ENCODE results near the gene TMEM236.
"Not testable (repeated sequence)": the region's sequence is repeated elsewhere in the genome, so short reads cannot be mapped to it uniquely, and the experiment has no call there.

The TMEM236 gene, protein sequence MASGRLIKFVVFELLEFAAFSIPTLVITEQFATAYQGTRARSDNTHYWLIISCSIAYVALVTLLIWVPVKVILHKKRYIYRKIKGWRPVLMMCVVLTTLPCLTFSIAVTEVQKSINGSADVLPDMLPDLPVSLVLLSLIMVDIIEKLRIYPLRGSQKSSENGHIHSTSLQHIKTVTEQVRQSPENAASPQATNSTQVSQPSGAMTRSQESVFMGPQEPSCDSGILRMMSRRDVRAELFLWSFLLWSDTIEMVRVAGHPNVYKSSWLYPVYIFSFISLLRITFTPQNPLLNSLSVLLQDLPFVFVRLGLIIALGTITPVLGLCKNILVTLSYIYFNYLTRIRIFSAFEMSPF

GRCh38 chr10:17751781-17752445 is at the start of gene TMEM236:
Gene TMEM236 (plus strand): TSS chr10:17752201. CDS start chr10:17752296, 95 bp downstream.
- DNase-seq (ENCODE audit: low read depth), result no peak

DNA sequence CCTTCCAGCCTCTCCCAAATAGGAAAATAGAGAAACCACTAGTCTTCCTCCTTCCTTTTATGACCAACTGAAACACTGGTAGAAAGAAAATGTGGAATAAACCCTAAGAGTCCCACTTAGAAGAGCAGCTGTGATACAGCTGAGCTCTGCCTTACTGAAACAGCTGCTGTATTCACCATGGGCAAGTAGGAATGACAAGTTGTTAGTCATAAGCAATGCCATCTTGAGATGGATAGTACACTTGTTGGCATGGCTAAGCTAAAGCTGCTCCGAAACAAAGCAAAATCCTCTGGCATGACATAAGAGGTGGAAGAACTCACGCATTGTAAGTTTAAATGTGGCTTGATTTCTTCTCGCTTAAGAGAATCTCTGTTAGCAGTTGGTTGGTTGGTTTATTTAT is 48.3 kb upstream of the TMEM236 start:
- no peak for DNase-seq (ENCODE audit: low read depth)

DNA sequence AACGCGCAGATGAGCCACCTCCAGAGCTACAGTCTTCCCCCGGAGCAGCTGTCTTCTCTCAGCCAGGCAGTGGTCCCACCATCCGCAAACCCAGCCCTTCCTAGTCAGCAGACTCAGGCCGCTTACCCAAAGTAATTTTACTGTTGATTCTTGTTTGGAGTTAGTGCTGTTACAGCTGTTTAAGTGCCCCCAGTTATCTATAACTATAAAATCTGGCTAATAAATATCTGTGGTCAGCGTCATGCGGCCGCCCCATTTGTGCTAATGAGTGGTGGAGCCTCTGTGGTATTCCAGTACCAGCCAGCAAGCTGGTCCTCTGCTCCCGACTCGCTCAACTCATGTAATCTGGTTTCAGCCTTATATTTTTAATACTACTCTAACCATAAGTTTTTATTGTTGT is 43.2 kb upstream of the TMEM236 start:
- no peak for DNase-seq (ENCODE audit: low read depth)

- no peak for DNase-seq (ENCODE audit: low read depth)
These were observed 42.5 kb upstream of the TMEM236 start for GRCh38 chr10:17709492-17709891.

DNA sequence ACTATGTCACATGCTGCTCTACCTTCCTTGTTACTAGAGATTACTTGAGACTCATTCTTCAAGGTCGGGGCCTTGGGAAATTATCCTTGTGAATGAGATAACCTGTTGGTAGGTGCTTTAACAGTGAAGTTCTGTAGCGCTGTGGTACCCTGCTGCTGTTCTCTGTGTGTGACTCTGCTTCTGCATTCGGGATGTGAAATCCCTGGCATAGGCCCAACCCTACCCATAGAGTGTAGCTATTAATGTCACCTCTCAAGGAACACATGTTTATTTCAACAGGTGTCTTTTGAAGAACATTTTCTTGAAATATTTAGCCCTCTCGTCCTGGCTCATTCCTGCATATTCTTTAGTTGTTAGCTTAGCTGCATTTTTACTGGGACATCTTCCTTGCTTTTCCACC is 41.8 kb upstream of the TMEM236 start:
- no peak for DNase-seq (ENCODE audit: low read depth)

GRCh38 chr10:17712053-17712452 is 39.9 kb upstream of the TMEM236 start:
- no peak for DNase-seq (ENCODE audit: low read depth)

DNA sequence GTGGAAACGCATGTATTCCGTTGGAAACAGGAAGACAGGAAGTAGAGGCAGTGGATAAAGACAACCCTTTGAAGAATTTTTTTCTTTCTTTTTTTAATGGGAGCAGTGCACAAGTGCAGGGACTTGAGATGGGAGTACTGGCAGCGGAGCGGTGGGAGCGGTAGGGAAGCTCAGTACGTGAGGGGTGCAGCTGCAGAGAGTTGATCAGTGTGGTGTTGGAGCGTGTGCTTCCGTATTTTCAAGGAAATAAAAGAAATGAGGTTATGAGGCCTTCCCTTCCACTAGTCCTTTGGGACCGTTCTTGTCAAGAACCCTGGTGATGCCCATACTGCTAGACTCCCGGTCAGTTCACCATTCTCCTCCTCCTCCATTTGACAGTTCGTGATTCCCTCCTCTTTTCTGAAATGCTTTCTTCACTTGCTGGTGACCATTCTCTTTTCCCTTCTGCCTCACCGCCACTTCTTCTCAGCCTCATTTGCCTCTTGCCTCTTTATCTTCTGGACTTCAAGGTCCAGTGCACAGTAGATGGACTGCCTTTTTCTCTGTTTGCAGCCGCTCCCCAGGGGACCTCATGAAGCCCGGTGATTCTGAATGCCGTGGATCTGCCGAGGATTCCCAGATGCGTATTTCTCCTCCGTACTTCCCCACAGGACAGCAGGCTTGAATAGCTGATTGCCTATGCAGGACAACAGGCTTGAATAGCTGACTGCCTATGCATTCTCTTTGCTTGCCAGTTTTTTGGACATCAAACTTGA is 39.1 kb upstream of the TMEM236 start:
- DNase-seq (ENCODE audit: low read depth), result peak; percentile 43

DNA sequence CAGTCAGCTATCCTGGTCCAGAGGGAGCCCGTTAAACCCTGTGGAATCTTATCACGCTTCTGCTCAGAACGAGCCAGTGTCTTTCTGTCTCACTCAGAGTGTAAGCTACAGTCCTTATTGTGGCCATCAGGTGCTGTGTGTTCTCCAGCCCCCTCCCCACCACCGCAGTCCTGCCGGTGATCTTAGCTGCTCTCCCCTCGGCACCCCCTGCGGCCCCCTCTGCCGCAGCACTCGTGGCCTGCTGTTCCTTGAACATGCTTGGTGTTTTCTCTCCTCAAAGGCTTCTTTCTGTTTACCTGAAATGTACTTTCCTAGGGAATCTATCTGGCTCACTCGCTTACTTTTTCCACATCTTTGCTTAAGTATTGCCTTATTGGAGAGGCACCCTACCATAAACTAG is 38.2 kb upstream of the TMEM236 start:
- no peak for DNase-seq (ENCODE audit: low read depth)

DNA sequence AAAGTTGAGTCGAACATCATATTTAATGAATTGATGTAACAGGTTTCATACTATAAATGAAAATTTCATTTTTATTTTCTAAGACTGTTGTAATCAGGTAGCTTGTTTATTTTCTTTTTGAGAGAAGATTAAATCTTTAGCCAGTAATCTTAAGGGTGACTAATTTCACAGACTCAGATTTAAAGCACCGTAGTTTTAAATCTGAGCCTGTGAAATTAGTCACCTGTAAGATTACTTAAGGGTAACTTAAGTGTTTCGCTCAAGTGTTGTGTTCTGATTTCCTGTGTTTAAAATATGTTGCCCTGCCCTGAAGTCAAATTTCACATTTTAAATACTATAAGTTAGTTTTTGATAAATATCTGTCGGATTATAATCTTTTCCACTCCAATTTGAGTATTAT is 35.8 kb upstream of the TMEM236 start:
- no peak for DNase-seq (ENCODE audit: low read depth)

GRCh38 chr10:17722317-17723014 is 29.5 kb upstream of the TMEM236 start:
- DNase-seq (ENCODE audit: low read depth), result not testable (repeated sequence)

GRCh38 chr10:17725703-17726102 is 26.3 kb upstream of the TMEM236 start:
- no peak for DNase-seq (ENCODE audit: low read depth)

GRCh38 chr10:17729630-17730029 is 22.4 kb upstream of the TMEM236 start:
- DNase-seq (ENCODE audit: low read depth), result peak; percentile 74

DNA sequence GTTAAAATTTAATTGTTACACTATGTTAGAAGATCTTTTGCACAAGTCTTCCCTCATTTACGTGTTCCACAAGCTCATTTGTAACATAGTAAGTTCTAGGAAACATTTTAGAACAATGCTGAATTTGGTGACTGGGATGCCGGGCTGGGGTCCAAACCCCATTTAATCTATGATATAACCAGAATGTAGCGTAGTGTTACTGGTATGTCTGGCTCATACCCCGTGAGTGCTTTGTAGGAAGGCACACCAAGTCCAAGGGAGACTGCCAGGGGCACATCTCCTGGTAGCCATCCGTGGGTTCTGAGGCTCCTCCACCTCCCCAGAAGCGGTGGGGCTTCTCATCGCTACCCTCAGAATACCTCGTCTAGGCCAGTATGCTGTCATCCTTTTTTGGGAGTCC is 21.3 kb upstream of the TMEM236 start:
- DNase-seq (ENCODE audit: low read depth), result no peak

DNA sequence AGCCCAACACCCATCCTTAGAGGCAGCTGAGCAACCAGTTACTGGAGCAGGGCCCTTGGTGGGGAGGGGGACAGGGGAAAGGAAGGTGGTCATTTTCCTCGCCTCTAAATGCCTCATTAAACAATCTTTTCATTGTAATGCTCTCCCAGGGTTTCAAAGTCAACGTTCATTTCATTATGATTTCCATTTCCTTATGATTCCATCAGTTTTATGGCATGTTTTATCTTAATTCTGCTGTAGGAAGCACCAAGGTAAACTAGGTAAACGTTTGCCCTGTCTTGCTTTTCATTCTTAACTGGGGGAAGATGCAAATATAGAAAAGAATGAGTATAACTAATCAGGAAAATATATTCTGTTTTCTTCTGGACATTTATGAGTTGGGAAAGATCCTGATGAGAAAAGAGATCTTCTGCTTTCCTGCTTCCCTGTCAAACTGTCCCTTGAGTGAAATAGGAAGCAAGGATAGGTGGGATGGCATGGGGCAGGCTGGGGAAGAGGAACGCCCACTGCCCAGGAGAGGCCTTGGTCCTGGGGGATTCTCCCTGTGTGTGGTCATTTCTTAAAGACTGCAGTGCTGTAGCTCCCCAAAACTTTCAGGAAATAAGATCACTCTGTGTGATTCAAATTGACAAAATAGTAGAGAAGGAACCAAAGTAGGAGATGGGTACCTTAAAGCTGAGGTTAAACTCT is 20.5 kb upstream of the TMEM236 start:
- no peak for DNase-seq (ENCODE audit: low read depth)

GRCh38 chr10:17733620-17734019 is 18.4 kb upstream of the TMEM236 start:
- DNase-seq (ENCODE audit: low read depth), result no peak

DNA sequence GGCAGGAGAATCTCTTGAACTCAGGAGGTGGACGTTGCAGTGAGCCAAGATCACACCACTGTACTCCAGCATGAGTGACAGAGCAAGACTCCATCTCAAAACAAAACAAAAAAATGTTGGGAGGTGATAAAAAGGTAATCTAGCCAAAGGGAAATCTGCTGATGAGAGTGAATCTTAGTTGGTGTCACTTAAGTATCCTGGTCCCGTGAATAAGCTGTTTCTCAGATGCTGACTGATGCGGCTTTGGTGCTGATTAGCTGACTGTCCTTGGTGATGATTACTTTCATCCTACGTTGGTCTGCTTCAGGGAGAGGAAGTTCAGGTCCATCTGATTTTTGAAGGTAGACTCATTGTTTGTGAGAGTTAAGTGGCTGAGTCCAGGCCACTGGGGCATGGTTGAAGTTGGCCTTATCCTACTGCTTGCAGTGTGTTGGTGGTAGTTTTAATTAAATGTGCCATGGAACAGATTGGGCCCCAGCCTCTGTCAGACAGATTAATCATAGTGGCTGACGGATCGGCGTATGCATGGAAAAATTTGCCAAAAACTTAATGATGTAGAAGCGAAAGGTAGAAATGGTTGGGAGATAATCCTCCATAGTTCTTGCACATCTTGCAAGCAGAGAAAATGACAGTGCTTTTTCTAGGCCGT is 17.4 kb upstream of the TMEM236 start:
- DNase-seq (ENCODE audit: low read depth), result no peak

DNA sequence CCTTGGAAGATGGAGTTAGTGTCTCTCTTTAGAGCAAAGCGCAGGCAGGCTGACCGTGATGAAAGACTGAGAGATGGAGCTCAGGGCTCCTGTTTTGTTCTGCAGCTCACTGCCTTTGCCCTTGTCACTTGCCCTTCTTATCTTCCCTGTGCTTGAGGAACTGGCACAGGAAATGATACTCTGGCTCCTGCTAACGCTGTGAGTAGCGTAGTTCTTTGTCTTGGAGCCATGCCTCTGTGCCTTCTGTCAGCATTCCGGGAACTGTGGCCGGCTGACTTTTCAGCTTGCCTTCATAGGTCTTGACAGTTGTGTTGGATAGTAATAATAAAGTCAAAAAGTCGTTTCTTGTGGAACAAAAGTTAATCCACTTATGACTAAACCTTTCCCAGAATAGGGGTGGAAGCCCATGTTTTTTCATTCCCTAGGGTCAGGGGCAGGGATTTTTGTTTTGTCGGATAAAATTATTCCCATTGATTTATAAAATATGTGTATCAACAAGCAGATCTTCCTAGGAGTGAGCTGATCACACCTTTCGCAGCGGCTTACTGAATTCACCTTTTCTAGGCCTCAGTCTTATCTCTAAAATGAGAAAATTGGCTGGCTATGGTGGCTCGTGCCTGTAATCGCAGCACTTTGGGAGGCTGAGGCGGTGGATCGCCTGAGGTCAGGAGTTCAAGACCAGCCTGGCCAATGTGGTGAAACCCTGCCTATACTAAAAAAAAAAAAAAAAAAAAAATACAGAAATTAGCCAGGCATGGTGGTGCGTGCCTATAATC is 16.6 kb upstream of the TMEM236 start:
- DNase-seq (ENCODE audit: low read depth), result no peak

GRCh38 chr10:17736223-17736622 is 15.8 kb upstream of the TMEM236 start:
- no peak for DNase-seq (ENCODE audit: low read depth)

DNA sequence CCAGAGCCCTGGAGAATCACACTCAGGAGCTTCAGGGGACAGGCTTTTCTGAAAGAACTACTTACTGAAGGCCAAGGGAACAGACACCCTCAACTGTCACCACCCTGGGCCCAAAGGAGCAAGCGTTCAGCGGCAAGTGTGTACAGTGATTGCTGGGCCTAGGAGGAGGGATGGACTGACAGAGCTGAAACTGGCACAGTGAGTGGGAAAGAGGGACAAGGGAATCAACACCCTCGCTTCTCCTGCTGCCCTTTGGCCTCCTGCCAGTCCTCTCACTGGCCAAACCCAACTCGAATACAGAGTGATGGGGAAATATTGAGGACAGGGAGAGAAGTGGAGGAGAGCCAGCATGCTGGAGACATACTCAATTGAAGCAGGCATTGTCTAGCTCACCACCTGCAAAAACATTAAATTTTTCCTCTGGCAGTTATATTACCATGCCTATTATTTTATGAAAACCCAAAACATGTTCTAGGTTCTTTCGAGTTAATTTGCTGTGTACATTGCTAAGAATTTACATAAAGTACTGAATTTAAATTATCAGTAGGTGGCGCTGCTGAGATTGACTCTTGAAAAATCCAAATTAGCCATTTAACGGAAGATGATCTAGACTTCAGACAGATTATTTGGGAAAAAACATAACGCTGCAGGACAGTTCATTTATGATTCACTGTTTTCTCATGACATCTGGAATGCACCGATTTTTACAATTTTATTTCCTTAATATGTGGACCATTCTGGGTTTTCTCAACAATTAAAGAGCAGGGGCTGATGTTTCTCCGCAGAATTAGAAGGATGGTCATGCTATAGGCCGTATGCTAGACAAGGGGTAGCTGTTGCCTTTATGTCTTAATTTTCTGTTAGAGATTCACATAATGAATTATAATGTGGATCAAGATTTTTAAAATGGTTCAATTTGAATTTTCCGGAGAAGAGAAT is 14.7 kb upstream of the TMEM236 start:
- DNase-seq (ENCODE audit: low read depth), result peak; percentile 43

All from amniotic epithelial cell (primary cell).